GM23338 (cell line): ENCODE measurements around the gene HOXB3.

Source experiments
- CREB1 ChIP-seq: fragments of 250-450 bp; sonication (Bioruptor Pico); IDR thresholded peaks from 2 replicates; pipeline ENCODE4 v1.5.0; 2020; ENCODE audit warnings: low read depth, mild to moderate bottlenecking, moderate library complexity
- CTCF ChIP-seq, 2 experiments: fragments of 200-600 bp in 1 of 2; sonication (generic) in 1 of 2; conservative IDR thresholded peaks; 2 replicates each; pipeline versions ENCODE4 v1.5.1 to v1.6.1; 2016 to 2017; ENCODE audit warnings: antibody characterized with exemption in 2 of 2, low read depth in 2 of 2, mild to moderate bottlenecking in 2 of 2, moderate library complexity in 1 of 2
- ETS1 ChIP-seq: IDR thresholded peaks from 2 replicates; pipeline ENCODE4 v1.6.1; 2016; ENCODE audit warnings: antibody characterized with exemption
- EZH2 ChIP-seq: fragments of 200-600 bp; sonication (generic); IDR thresholded peaks from one replicate; pipeline ENCODE4 v1.8.0; 2017; ENCODE audit warnings: antibody characterized with exemption, mild to moderate bottlenecking, low read depth; ENCODE audit not compliant: unreplicated experiment
- NANOG ChIP-seq: IDR thresholded peaks from 2 replicates; pipeline ENCODE4 v1.6.1; 2016; ENCODE audit warnings: antibody characterized with exemption, borderline replicate concordance
- POLR2AphosphoS5 ChIP-seq: IDR thresholded peaks from 2 replicates; pipeline ENCODE4 v1.6.1; 2016; ENCODE audit warnings: antibody characterized with exemption, low read depth
- REST ChIP-seq: IDR thresholded peaks from one replicate; pipeline ENCODE4 v1.6.1; 2018; ENCODE audit warnings: antibody characterized with exemption; ENCODE audit not compliant: unreplicated experiment
- ZNF114 ChIP-seq: fragments of 250-450 bp; sonication (Bioruptor Pico); IDR thresholded peaks from 2 replicates; pipeline ENCODE4 v1.5.0; 2020; ENCODE audit warnings: mild to moderate bottlenecking, moderate library complexity
- ZNF331 ChIP-seq: fragments of 250-450 bp; sonication (Bioruptor Pico); IDR thresholded peaks from 2 replicates; pipeline ENCODE4 v1.5.0; 2020; ENCODE audit warnings: low read depth, mild to moderate bottlenecking, moderate library complexity
- ZNF462 ChIP-seq: fragments of 250-450 bp; sonication (Bioruptor Pico); IDR thresholded peaks from 2 replicates; pipeline ENCODE4 v1.5.0; 2020; ENCODE audit warnings: mild to moderate bottlenecking, moderate library complexity

- no peak for TF ChIP-seq CTCF (conservative IDR thresholded peaks at IDR 0.05; ENCODE audit: low read depth in 2 of 2)
- TF ChIP-seq CREB1 (CRISPR knock-in tag): no peak
- no peak for TF ChIP-seq POLR2AphosphoS5
- no peak for TF ChIP-seq REST
- TF ChIP-seq EZH2: no peak
- TF ChIP-seq ETS1: no peak
- no peak for TF ChIP-seq ZNF331 (CRISPR knock-in tag)
- TF ChIP-seq ZNF114 (CRISPR knock-in tag): no peak
- TF ChIP-seq ZNF462: no peak
- no peak for TF ChIP-seq NANOG
Observed at GRCh38 chr17:48567209-48567608, 22.8 kb downstream of the HOXB3 start.
